GM23248 (cell line): Measurements from ENCODE around the gene SMARCD3.

Source experiments
- EZH2 ChIP-seq: fragments of 200-600 bp; sonication (generic); IDR thresholded peaks from 2 replicates; pipeline ENCODE4 v1.6.1; 2018; ENCODE audit warnings: antibody characterized with exemption, mild to moderate bottlenecking; ENCODE audit not compliant: insufficient read depth, poor library complexity, severe bottlenecking
- EZH2phosphoT487 ChIP-seq: fragments of 200-600 bp; sonication (generic); IDR thresholded peaks from 2 replicates; pipeline ENCODE4 v1.6.1; 2018; ENCODE audit warnings: antibody characterized with exemption, moderate library complexity, mild to moderate bottlenecking, low read depth; ENCODE audit not compliant: insufficient read depth

GRCh38 chr7:151218170-151218569, 30.3 kb downstream of the SMARCD3 start:
- TF ChIP-seq EZH2 (no peak), EZH2phosphoT487 (no peak)
